SU-DHL-6 (cell line): ENCODE data around the gene SCRN1.

Source experiments
- H2AFZ ChIP-seq: fragments of 200-600 bp; sonication (generic); 2 replicates; pipeline ENCODE4 v1.6.1; 2014; ENCODE audit warnings: low read depth, mild to moderate bottlenecking, moderate library complexity, mixed read lengths, antibody characterized with exemption, low read length; ENCODE audit not compliant: severe bottlenecking
- H3F3A ChIP-seq: fragments of 200-600 bp; shearing (Covaris generic); 2 replicates; pipeline ENCODE4 v1.6.0; 2016; ENCODE audit warnings: antibody characterized with exemption, mild to moderate bottlenecking; ENCODE audit not compliant: insufficient read depth
- H3K27ac ChIP-seq: fragments of 200-600 bp; sonication (generic); 2 replicates; pipeline ENCODE4 v1.5.1; 2016; ENCODE audit warnings: low read depth, mild to moderate bottlenecking, low read length, moderate library complexity, mixed read lengths
- H3K27me3 ChIP-seq: fragments of 200-600 bp; sonication (generic), shearing (Covaris generic); 2 replicates; pipeline ENCODE4 v1.6.0; 2014; ENCODE audit warnings: mild to moderate bottlenecking, low read length
- H3K36me3 ChIP-seq: fragments of 200-600 bp; sonication (generic); 2 replicates; pipeline ENCODE4 v1.6.1; 2014; ENCODE audit warnings: mild to moderate bottlenecking, low read length, mixed read lengths
- H3K4me2 ChIP-seq: fragments of 300-600, 200-600 bp; shearing (Covaris generic), sonication (generic); 2 replicates; pipeline ENCODE4 v1.6.0; 2014; ENCODE audit warnings: low read length, low read depth, mild to moderate bottlenecking; ENCODE audit not compliant: poor library complexity, severe bottlenecking
- H3K4me3 ChIP-seq: fragments of 200-600 bp; sonication (generic); 2 replicates; pipeline ENCODE4 v1.5.1; 2014; ENCODE audit warnings: antibody characterized with exemption, low read length, mild to moderate bottlenecking, mixed read lengths; ENCODE audit not compliant: insufficient read depth, poor library complexity, severe bottlenecking
- H3K79me2 ChIP-seq: fragments of 200-600 bp; sonication (generic); 2 replicates; pipeline ENCODE4 v1.6.1; 2014; ENCODE audit warnings: mild to moderate bottlenecking, low read length, moderate library complexity; ENCODE audit not compliant: insufficient read depth
- H3K9ac ChIP-seq: fragments of 200-600 bp; sonication (generic); 2 replicates; pipeline ENCODE4 v1.7.0; 2014; ENCODE audit warnings: mild to moderate bottlenecking, low read length
- H3K9me2 ChIP-seq: fragments of 200-600 bp; sonication (generic); replicated peaks from 2 replicates; pipeline ENCODE4 v1.6.1; 2014; ENCODE audit warnings: low read length; ENCODE audit not compliant: insufficient read depth
- H3K9me3 ChIP-seq: fragments of 200-600 bp; sonication (generic); 2 replicates; pipeline ENCODE4 v1.6.1; 2014; ENCODE audit warnings: low read length, mixed read lengths; ENCODE audit not compliant: insufficient read depth
- H4K20me1 ChIP-seq: fragments of 200-600 bp; sonication (generic); 2 replicates; pipeline ENCODE4 v1.6.1; 2014; ENCODE audit warnings: low read depth, mild to moderate bottlenecking, antibody characterized with exemption, low read length, moderate library complexity, mixed read lengths
- EZH2phosphoT487 ChIP-seq: fragments of 200-600 bp; sonication (generic), shearing (Covaris generic); conservative IDR thresholded peaks from 2 replicates; pipeline ENCODE4 v1.6.1; 2018; ENCODE audit warnings: mild to moderate bottlenecking, antibody characterized with exemption, low read length, moderate library complexity, mixed read lengths
- TF ChIP-seq, protein P1 (sequence below): fragments of 200-600 bp; sonication (generic); IDR thresholded peaks from one replicate; pipeline ENCODE4 v1.5.1; 2017; ENCODE audit warnings: antibody characterized with exemption, mild to moderate bottlenecking, low read length, moderate library complexity; ENCODE audit not compliant: insufficient read depth, poor library complexity, severe bottlenecking

Gene SCRN1

DNA sequence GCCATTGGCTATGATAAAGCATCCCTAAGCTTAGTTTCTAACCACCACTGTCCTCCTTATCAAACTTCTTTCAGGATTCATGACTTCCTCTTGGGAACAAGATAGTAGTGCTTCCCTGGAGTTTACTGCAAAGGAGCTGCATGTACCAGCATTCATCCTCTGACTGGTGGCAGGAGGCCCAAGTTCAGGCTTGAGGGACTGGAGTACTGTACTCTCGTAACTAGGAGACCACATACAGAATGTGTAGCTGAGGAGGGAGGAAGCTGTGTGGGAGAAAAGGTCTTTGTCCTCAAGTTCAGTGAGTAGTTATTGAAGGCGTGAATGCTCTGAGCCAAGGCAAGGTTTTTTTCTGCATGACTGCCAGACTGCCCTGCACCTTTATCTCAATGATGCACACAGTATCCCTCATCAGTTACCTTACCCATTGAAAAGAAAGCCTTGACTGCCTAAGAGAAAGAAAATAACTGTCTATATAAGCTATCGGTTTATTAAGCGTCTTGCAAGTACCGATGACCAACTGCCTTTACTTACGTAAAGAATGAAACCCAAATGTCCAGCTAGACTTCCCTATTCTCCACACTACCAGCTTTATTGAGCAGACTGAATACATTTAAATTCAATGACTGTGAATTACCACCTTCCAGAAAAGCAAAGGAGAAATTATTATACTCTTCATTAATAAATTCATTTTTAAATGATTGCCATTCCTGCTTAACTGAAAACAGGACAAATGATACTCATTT lies 12.8 kb downstream of the SCRN1 start:
- Histone ChIP-seq H3K36me3 (no peaks in the 10 kb centered on the region), H4K20me1 (no peaks in the 10 kb centered on the region), H3F3A (no peaks in the 10 kb centered on the region), H2AFZ (no peak overlapping the region), H3K27ac (no peak overlapping the region), H3K79me2 (no peaks in the 10 kb centered on the region), H3K4me3 (no peak overlapping the region), H3K9me3 (no peaks in the 10 kb centered on the region), H3K4me2 (no peak overlapping the region), H3K27me3 (no peaks in the 10 kb centered on the region), H3K9ac (no peak overlapping the region), H3K9me2 (no peaks in the 10 kb centered on the region)
- TF ChIP-seq, protein P1, sequence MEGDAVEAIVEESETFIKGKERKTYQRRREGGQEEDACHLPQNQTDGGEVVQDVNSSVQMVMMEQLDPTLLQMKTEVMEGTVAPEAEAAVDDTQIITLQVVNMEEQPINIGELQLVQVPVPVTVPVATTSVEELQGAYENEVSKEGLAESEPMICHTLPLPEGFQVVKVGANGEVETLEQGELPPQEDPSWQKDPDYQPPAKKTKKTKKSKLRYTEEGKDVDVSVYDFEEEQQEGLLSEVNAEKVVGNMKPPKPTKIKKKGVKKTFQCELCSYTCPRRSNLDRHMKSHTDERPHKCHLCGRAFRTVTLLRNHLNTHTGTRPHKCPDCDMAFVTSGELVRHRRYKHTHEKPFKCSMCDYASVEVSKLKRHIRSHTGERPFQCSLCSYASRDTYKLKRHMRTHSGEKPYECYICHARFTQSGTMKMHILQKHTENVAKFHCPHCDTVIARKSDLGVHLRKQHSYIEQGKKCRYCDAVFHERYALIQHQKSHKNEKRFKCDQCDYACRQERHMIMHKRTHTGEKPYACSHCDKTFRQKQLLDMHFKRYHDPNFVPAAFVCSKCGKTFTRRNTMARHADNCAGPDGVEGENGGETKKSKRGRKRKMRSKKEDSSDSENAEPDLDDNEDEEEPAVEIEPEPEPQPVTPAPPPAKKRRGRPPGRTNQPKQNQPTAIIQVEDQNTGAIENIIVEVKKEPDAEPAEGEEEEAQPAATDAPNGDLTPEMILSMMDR, result no peak
- no peak for TF ChIP-seq EZH2phosphoT487

DNA sequence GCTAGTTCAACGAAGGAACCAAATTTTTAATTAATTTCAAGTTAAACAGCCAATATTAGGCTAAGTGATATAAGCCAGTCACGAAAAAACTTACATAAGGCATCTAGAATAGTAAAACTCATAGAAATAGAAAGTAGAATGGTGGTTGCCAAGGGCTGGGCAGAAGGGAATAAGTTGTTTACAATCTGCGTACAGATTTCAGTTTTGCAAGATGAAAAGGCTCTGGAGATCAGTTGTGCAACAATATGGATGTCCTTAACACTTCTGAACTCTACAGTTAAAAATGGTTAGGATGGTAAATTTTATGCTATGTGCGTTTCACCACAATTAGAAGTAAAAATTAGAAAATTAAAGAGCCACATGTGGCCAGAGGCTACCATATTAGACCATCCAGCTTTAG lies 13.3 kb downstream of the SCRN1 start:
- Histone ChIP-seq H3K4me3 (no peak overlapping the region), H2AFZ (no peak overlapping the region), H3K36me3 (no peaks in the 10 kb centered on the region), H3K4me2 (no peak overlapping the region), H4K20me1 (no peaks in the 10 kb centered on the region), H3K27ac (no peak overlapping the region), H3K9me2 (no peaks in the 10 kb centered on the region), H3K27me3 (no peaks in the 10 kb centered on the region), H3K9me3 (no peaks in the 10 kb centered on the region), H3K9ac (no peak overlapping the region), H3F3A (no peaks in the 10 kb centered on the region), H3K79me2 (no peaks in the 10 kb centered on the region)
- TF ChIP-seq EZH2phosphoT487, result no peak
- TF ChIP-seq, protein P1, result no peak

DNA sequence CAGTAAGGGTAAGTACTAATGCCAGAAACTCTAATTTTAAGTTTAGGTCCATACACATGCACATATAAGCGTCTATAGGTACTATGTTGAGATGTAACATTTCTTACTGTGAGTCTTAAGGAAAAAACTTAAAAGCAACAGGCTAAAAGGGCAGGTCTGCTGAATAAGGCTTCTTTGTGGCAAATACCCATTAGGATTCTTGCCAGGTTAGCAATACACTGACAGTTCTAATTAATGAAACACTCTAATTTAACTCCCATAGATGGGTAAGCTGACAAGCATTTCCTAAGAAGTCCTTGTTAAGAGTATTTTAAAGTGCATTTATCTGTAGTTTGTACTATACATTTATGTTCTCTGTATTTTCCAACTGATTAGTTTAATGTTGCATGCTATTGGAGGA lies 14.0 kb downstream of the SCRN1 start:
- Histone ChIP-seq H3K4me2 (no peak overlapping the region), H3F3A (no peaks in the 10 kb centered on the region), H3K27ac (no peak overlapping the region), H3K4me3 (no peak overlapping the region), H3K36me3 (no peaks in the 10 kb centered on the region), H3K27me3 (no peaks in the 10 kb centered on the region), H3K9me2 (no peaks in the 10 kb centered on the region), H4K20me1 (no peaks in the 10 kb centered on the region), H2AFZ (no peak overlapping the region), H3K79me2 (no peaks in the 10 kb centered on the region), H3K9me3 (no peaks in the 10 kb centered on the region), H3K9ac (no peak overlapping the region)
- TF ChIP-seq, protein P1, result no peak
- TF ChIP-seq EZH2phosphoT487, result no peak
